Right atrium auricular region (tissue), 2 donors: Measurements from ENCODE around the gene SLC6A13. TPM values are rescaled to one million over a fixed set of nuclear protein-coding genes. Genes with fewer than 3 reads are reported as not detected.
A peak's percentile ranks its signal among the peaks of the same experiment; 100 is the strongest.
"Not testable (repeated sequence)": the region's sequence is repeated elsewhere in the genome, so short reads cannot be mapped to it uniquely, and the experiment has no call there.

ENCODE experiments used
- DNase-seq: peaks from one replicate; pipeline ENCODE4 v3.0.0-alpha.2; 2019; ENCODE audit warnings: low spot score
- H3K27ac ChIP-seq, 2 donors: fragments of 200-600 bp; sonication (generic); 1 replicate in 1 of 2; 2 replicates in 1 of 2; pipeline ENCODE4 v1.5.1; 2016 to 2019
- H3K27me3 ChIP-seq, 2 donors: fragments of 200-600 bp; sonication (generic); one replicate each; pipeline versions ENCODE4 v1.5.1 to v1.6.0; 2017 to 2019
- H3K36me3 ChIP-seq: fragments of 200-600 bp; sonication (generic); one replicate; pipeline ENCODE4 v1.5.1; 2016
- H3K4me1 ChIP-seq, 2 donors: fragments of 200-600 bp; sonication (generic); one replicate each; pipeline versions ENCODE4 v1.5.1 to v1.6.0; 2017 to 2019
- H3K4me3 ChIP-seq, 2 donors: fragments of 200-600 bp; sonication (generic); 1 replicate in 1 of 2; 2 replicates in 1 of 2; pipeline ENCODE4 v1.5.1; 2017 to 2019; ENCODE audit warnings: mild to moderate bottlenecking in 1 of 2, moderate library complexity in 1 of 2
- H3K9me3 ChIP-seq, 2 donors: fragments of 200-600 bp; sonication (generic); one replicate each; pipeline ENCODE4 v1.5.1; 2019
- CTCF ChIP-seq, 2 donors: fragments of 200-600 bp; sonication (generic); IDR thresholded peaks; one replicate each; pipeline ENCODE4 v1.5.1; 2019; ENCODE audit warnings: antibody characterized with exemption in 2 of 2
- total RNA-seq, 2 donors: library from RNA; depleted of rRNA; stranded (reverse); fragments of >200 nt; gene quantifications; one replicate each; pipeline ENCODE4 v1.1.0, GENCODE V29; 2016

Gene SLC6A13
- total RNA-seq, 2 donors from 2014 or later = 2.1 to 2.3 TPM

GRCh38 chr12:191541-191940, 71.1 kb downstream of the SLC6A13 start:
- H3K36me3 ChIP-seq = no peaks in the 10 kb centered on the region
- DNase-seq = no peak
- H3K4me3 ChIP-seq = no peak overlapping the region
- H3K9me3 ChIP-seq = no peaks in the 10 kb centered on the region
- no peak for TF ChIP-seq CTCF (IDR thresholded peaks at IDR 0.05)
- H3K4me1 ChIP-seq = peaks cover 0 to 6% of the 10 kb centered on the region in 2 donors
- no peak overlapping the region for H3K27ac ChIP-seq
- no peaks in the 10 kb centered on the region for H3K27me3 ChIP-seq

- Histone ChIP-seq H3K27ac (no peak overlapping the region), H3K9me3 (no peaks in the 10 kb centered on the region), H3K27me3 (no peaks in the 10 kb centered on the region), H3K4me1 (peaks cover 0 to 6% of the 10 kb centered on the region in 2 donors), H3K4me3 (no peak overlapping the region), H3K36me3 (no peaks in the 10 kb centered on the region)
- no peak for TF ChIP-seq CTCF (IDR thresholded peaks at IDR 0.05)
- no peak for DNase-seq
Measured at GRCh38 chr12:190881-191280, 71.8 kb downstream of the SLC6A13 start.

- Histone ChIP-seq H3K9me3 (no peaks in the 10 kb centered on the region), H3K27ac (no peak overlapping the region), H3K4me1 (peaks cover 0 to 6% of the 10 kb centered on the region in 2 donors), H3K36me3 (no peaks in the 10 kb centered on the region), H3K4me3 (no peak overlapping the region), H3K27me3 (no peaks in the 10 kb centered on the region)
- TF ChIP-seq CTCF (IDR thresholded peaks at IDR 0.05) = no peak
- DNase-seq = no peak
Measured at GRCh38 chr12:189622-189962, 73.0 kb downstream of the SLC6A13 start.

- Histone ChIP-seq H3K27ac (no peak overlapping the region), H3K4me3 (peak overlapping the region; percentile 32 to 54), H3K4me1 (peaks cover 0 to 6% of the 10 kb centered on the region in 2 donors), H3K36me3 (no peaks in the 10 kb centered on the region), H3K9me3 (no peaks in the 10 kb centered on the region), H3K27me3 (no peaks in the 10 kb centered on the region)
- no peak for DNase-seq
- TF ChIP-seq CTCF (IDR thresholded peaks at IDR 0.05) = peak; percentile 88 to 94
Measured at GRCh38 chr12:188910-189621, 73.6 kb downstream of the SLC6A13 start.

- not testable (repeated sequence) for H3K36me3 ChIP-seq, DNase-seq, H3K27ac ChIP-seq, H3K27me3 ChIP-seq, H3K9me3 ChIP-seq, H3K4me1 ChIP-seq
- H3K4me3 ChIP-seq = peak overlapping the region; percentile 32 to 54
Measured at GRCh38 chr12:187986-188909, 74.4 kb downstream of the SLC6A13 start.

GRCh38 chr12:186006-186625, 76.5 kb downstream of the SLC6A13 start:
- peaks cover 0 to 13% of the 10 kb centered on the region in 2 donors for H3K4me1 ChIP-seq
- H3K27me3 ChIP-seq = no peaks in the 10 kb centered on the region
- no peak overlapping the region for H3K4me3 ChIP-seq
- DNase-seq = no peak
- no peaks in the 10 kb centered on the region for H3K9me3 ChIP-seq
- TF ChIP-seq CTCF (IDR thresholded peaks at IDR 0.05) = no peak
- no peaks in the 10 kb centered on the region for H3K36me3 ChIP-seq
- no peak overlapping the region for H3K27ac ChIP-seq
